ENCODE data around the gene KIRREL2.
"Not testable (repeated sequence)": the region's sequence is repeated elsewhere in the genome, so short reads cannot be mapped to it uniquely, and the experiment has no call there.

Gene KIRREL2

DNA sequence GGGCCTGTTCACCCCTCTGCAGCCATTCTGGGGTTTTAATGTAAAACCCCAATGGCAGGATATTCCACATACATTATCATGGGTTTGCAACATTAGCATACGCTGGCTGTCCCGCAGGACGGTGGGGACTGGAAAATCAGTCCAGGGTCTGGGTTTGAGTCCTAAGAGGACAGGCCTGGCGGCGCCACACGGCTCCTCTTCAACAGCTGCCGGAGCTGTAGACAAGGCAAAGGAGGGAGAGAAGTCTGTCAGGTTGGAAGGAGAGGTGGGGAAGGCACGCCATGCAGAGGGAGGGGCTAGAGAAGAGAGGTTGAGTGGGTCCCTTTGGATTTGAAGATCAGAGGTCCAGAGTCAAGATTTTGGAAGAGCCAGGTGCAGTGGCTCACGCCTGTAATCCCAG lies 31.7 kb downstream of the KIRREL2 start:
- Histone ChIP-seq H3K9me3 (no peaks in the 10 kb centered on the region), H3K36me3 (peaks cover 34 to 66% (median 40%) of the 10 kb centered on the region in 3 donors), H3K4me1 (no peaks in the 10 kb centered on the region), H3K27me3 (no peaks in the 10 kb centered on the region), H3K4me3 (no peak overlapping the region), H3K27ac (no peak overlapping the region)
- intact Hi-C loops (cut with DNase I; ENCODE audit: low total_unique reads), result loop anchor here (10.0 kb wide), 1 partner anchor 236 kb away; no protein-coding TSS in a partner anchor
- TF ChIP-seq, protein P1, sequence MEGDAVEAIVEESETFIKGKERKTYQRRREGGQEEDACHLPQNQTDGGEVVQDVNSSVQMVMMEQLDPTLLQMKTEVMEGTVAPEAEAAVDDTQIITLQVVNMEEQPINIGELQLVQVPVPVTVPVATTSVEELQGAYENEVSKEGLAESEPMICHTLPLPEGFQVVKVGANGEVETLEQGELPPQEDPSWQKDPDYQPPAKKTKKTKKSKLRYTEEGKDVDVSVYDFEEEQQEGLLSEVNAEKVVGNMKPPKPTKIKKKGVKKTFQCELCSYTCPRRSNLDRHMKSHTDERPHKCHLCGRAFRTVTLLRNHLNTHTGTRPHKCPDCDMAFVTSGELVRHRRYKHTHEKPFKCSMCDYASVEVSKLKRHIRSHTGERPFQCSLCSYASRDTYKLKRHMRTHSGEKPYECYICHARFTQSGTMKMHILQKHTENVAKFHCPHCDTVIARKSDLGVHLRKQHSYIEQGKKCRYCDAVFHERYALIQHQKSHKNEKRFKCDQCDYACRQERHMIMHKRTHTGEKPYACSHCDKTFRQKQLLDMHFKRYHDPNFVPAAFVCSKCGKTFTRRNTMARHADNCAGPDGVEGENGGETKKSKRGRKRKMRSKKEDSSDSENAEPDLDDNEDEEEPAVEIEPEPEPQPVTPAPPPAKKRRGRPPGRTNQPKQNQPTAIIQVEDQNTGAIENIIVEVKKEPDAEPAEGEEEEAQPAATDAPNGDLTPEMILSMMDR (IDR thresholded peaks at IDR 0.05), result no peak
- DNase-seq, result no peak

DNA sequence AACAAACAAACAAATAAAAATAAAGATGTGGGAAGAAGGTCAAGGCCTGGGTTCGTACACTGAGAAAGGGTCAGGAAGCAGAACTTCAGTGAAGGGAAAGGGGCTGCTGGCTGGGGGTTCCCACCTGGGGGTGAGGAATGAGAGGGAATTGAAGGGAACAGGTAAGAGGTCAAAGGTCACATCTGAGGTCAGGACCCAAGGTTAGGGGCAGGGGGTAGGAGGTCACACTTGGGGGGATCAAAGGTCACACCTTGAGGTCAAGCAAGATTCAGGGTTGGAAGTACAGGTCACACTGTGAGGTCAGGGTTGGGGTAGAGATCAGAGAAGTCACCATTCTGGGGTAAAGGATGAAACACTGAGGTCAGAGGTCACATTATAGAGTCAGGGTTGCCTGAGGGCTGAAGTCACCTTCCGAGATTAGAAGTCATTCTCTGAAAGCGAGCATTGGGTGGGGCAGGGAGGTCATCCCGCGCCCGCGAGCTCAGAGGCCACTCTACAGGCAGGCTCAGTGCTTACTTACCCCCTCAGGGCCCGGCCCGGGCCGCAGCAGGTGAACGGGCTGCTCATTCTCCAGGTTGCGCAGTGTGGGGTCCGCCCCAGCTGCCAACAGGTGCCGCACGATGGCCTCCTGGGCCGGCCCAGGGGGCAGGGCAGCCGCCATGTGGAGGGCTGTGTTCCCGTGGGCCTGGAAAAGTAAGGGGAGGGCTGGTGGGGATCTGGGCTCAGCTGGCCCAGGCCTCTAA lies 32.8 kb downstream of the KIRREL2 start:
- intact Hi-C loops (cut with DNase I; ENCODE audit: low total_unique reads), result loop anchor here (10.0 kb wide), 1 partner anchor 235 kb away; no protein-coding TSS in a partner anchor
- Histone ChIP-seq H3K4me1 (no peaks in the 10 kb centered on the region), H3K36me3 (peaks cover 34 to 78% (median 51%) of the 10 kb centered on the region in 3 donors), H3K9me3 (no peaks in the 10 kb centered on the region), H3K27ac (no peak overlapping the region), H3K27me3 (no peaks in the 10 kb centered on the region), H3K4me3 (no peak overlapping the region)
- TF ChIP-seq, protein P1 (IDR thresholded peaks at IDR 0.05), result no peak
- no peak for DNase-seq

GRCh38 chr19:35890113-35890650 lies 33.5 kb downstream of the KIRREL2 start:
- Histone ChIP-seq H3K4me3 (no peak overlapping the region), H3K36me3 (peaks cover 34 to 84% (median 56%) of the 10 kb centered on the region in 3 donors)

GRCh38 chr19:35891819-35892218 lies 35.1 kb downstream of the KIRREL2 start:
- H3K27me3 ChIP-seq; DNase-seq; H3K4me3 ChIP-seq; H3K27ac ChIP-seq; H3K9me3 ChIP-seq; H3K4me1 ChIP-seq; intact Hi-C loops (cut with DNase I; ENCODE audit: low total_unique reads): not testable (repeated sequence)
- H3K36me3 ChIP-seq, result peaks cover 34 to 97% (median 72%) of the 10 kb centered on the region in 3 donors

More at GRCh38 chr19:35890113-35890650, 33.5 kb downstream of the KIRREL2 start:
- no peaks in the 10 kb centered on the region for H3K9me3 ChIP-seq
- intact Hi-C loops (cut with DNase I; ENCODE audit: low total_unique reads), result no loop called here
- no peak for DNase-seq
- no peaks in the 10 kb centered on the region for H3K4me1 ChIP-seq
- H3K27ac ChIP-seq, result no peak overlapping the region
- TF ChIP-seq, protein P1 (IDR thresholded peaks at IDR 0.05), result no peak
- no peaks in the 10 kb centered on the region for H3K27me3 ChIP-seq

GRCh38 chr19:35894342-35894741 lies 37.6 kb downstream of the KIRREL2 start:
- Histone ChIP-seq H3K27me3 (no peaks in the 10 kb centered on the region), H3K36me3 (peaks cover 18 to 75% (median 54%) of the 10 kb centered on the region in 3 donors), H3K27ac (no peak overlapping the region), H3K4me1 (peaks cover 0 to 15% (median 10%) of the 10 kb centered on the region in 4 donors), H3K9me3 (no peaks in the 10 kb centered on the region), H3K4me3 (no peak overlapping the region)
- intact Hi-C loops (cut with DNase I; ENCODE audit: low total_unique reads), result no loop called here
- DNase-seq, result no peak
- TF ChIP-seq, protein P1 (IDR thresholded peaks at IDR 0.05), result no peak
